ENCODE results near the gene BCOR. TPM values are rescaled to one million over a fixed set of nuclear protein-coding genes. Genes with fewer than 3 reads are reported as not detected.

BCOR gene
- total RNA-seq, 1 donor from 2014 or later, result 33.2 TPM

DNA sequence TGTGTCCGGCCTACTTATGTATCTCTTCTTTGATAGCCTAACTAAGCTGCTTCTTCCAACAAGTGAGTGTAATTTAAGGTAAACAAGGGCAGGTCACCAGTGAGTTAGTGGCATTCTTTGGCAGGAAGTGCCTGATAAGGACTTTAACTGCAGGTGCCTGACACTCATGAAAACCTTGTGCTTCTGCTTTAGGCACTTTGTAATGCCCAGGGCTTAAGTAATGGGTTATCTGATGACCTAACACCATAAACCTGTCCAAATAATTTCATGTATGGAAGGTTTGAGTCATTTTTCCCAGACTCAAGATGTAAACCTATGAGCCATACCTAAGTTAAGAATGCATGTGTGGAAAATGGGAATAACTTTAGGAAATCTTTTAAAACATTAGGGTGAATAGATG is 43.0 kb downstream of the BCOR start:
- peaks cover 22% of the 10 kb centered on the region for H3K9me3 Mint-ChIP-seq
- H3K27me3 Mint-ChIP-seq (ENCODE audit: low read depth), result no peaks in the 10 kb centered on the region

DNA sequence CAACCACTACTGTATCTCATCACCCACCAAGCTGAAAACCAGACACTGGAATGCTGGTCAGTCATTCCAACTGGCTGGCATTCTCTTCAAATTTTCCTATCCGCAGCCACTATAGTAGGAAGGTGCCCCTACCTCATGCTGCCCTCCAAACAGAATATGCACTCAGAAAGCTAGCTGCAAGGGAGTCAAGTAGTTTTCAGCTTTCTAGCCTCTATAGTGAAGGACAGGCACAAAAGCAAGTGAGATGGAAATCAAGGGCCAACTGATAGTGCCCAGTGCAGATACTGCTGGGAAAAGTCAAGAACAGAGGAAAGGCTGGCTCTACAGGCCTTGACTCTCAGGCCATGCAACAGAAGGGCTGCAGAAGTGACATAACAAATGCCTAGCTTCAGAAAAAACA is 47.2 kb downstream of the BCOR start:
- no peaks in the 10 kb centered on the region for H3K27me3 Mint-ChIP-seq (ENCODE audit: low read depth)
- peaks cover 35% of the 10 kb centered on the region for H3K9me3 Mint-ChIP-seq
- peaks cover 73% of the 10 kb centered on the region for H3K36me3 Mint-ChIP-seq (ENCODE audit: low read depth)
- DNase-seq (ENCODE audit: low read depth, low spot score), result no peak
- no peak overlapping the region for H3K27ac Mint-ChIP-seq (ENCODE audit: unreplicated experiment)
- no peak overlapping the region for H3K4me3 Mint-ChIP-seq
- TF ChIP-seq, protein P1, sequence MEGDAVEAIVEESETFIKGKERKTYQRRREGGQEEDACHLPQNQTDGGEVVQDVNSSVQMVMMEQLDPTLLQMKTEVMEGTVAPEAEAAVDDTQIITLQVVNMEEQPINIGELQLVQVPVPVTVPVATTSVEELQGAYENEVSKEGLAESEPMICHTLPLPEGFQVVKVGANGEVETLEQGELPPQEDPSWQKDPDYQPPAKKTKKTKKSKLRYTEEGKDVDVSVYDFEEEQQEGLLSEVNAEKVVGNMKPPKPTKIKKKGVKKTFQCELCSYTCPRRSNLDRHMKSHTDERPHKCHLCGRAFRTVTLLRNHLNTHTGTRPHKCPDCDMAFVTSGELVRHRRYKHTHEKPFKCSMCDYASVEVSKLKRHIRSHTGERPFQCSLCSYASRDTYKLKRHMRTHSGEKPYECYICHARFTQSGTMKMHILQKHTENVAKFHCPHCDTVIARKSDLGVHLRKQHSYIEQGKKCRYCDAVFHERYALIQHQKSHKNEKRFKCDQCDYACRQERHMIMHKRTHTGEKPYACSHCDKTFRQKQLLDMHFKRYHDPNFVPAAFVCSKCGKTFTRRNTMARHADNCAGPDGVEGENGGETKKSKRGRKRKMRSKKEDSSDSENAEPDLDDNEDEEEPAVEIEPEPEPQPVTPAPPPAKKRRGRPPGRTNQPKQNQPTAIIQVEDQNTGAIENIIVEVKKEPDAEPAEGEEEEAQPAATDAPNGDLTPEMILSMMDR (conservative IDR thresholded peaks at IDR 0.05), result no peak
- no peaks in the 10 kb centered on the region for H3K4me1 Mint-ChIP-seq

More for the DNA sequence above, 43.0 kb downstream of the BCOR start:
- H3K4me1 Mint-ChIP-seq, result no peaks in the 10 kb centered on the region
- no peak for DNase-seq (ENCODE audit: low read depth, low spot score)
- TF ChIP-seq, protein P1 (conservative IDR thresholded peaks at IDR 0.05), result no peak
- H3K36me3 Mint-ChIP-seq (ENCODE audit: low read depth), result peaks cover 59% of the 10 kb centered on the region
- H3K4me3 Mint-ChIP-seq, result no peak overlapping the region
- no peak overlapping the region for H3K27ac Mint-ChIP-seq (ENCODE audit: unreplicated experiment)

- Mint-ChIP-seq H3K4me1 (no peaks in the 10 kb centered on the region), H3K36me3 (ENCODE audit: low read depth) (peaks cover 63% of the 10 kb centered on the region), H3K9me3 (peaks cover 38% of the 10 kb centered on the region), H3K27ac (ENCODE audit: unreplicated experiment) (no peak overlapping the region), H3K27me3 (ENCODE audit: low read depth) (no peaks in the 10 kb centered on the region), H3K4me3 (no peak overlapping the region)
- TF ChIP-seq, protein P1 (conservative IDR thresholded peaks at IDR 0.05), result no peak
- no peak for DNase-seq (ENCODE audit: low read depth, low spot score)
Measured at GRCh38 chrX:40049084-40049641, 48.6 kb downstream of the BCOR start.

DNA sequence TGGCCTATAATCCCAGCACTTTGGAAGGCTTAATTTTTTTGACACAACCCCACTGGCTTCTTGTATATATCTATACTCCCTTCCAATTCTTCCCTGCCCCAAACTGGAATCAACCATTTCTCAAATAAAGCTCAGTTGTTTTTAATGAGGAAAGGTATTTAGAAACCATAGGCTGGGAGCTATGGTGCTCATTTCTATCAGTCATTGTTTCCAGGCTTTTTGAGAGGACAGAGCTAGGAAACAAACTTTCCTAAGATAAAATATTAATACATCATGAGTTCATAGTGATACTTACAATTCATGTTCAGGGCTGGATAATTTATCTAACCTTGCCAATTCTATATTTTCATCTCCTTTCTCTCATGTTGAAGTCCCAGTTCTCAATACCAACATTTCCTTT is 50.3 kb downstream of the BCOR start:
- TF ChIP-seq, protein P1 (conservative IDR thresholded peaks at IDR 0.05), result no peak
- H3K4me1 Mint-ChIP-seq, result no peaks in the 10 kb centered on the region
- peaks cover 47% of the 10 kb centered on the region for H3K36me3 Mint-ChIP-seq (ENCODE audit: low read depth)
- H3K9me3 Mint-ChIP-seq, result peaks cover 30% of the 10 kb centered on the region
- H3K27ac Mint-ChIP-seq (ENCODE audit: unreplicated experiment), result no peak overlapping the region
- H3K27me3 Mint-ChIP-seq (ENCODE audit: low read depth), result no peaks in the 10 kb centered on the region
- no peak for DNase-seq (ENCODE audit: low read depth, low spot score)
- peak overlapping the region; percentile 12 for H3K4me3 Mint-ChIP-seq

DNA sequence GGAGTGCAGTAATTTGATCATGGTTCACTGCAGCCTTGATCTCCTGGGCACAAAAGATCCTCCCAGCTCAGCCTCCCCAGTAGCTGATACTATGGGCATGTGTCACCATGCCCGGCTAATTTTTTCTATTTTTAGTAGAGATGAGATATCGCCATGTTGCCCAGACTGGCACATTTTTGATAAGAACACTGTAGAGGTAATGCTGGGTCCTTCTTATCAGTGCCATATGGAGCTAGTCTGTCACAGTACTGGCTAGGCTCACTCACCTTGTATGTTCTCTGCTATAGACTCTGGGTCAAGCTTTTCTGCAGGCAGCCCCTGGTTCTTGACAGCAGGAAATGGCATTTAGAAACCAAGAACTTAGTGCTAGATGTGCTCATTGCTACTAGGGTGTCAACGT is 53.9 kb downstream of the BCOR start:
- Mint-ChIP-seq H3K27ac (ENCODE audit: unreplicated experiment) (no peak overlapping the region), H3K4me3 (no peak overlapping the region), H3K36me3 (ENCODE audit: low read depth) (peaks cover 15% of the 10 kb centered on the region), H3K27me3 (ENCODE audit: low read depth) (no peaks in the 10 kb centered on the region), H3K4me1 (peaks cover 11% of the 10 kb centered on the region), H3K9me3 (peaks cover 12% of the 10 kb centered on the region)
- no peak for DNase-seq (ENCODE audit: low read depth, low spot score)
- TF ChIP-seq, protein P1 (conservative IDR thresholded peaks at IDR 0.05), result no peak

Data from neural crest cell (in vitro differentiated cells).